DMS114 treated with DMSO at 0.1 percent for 48 hours (cell line): ENCODE results near the gene RCN1.
"Not testable (repeated sequence)": the region's sequence is repeated elsewhere in the genome, so short reads cannot be mapped to it uniquely, and the experiment has no call there.

Source experiments
- DNase-seq: peaks from one replicate; lab custom pipeline; 2025; ENCODE audit not compliant: unreplicated experiment; lab: John Stamatoyannopoulos, UW

Gene RCN1

DNA sequence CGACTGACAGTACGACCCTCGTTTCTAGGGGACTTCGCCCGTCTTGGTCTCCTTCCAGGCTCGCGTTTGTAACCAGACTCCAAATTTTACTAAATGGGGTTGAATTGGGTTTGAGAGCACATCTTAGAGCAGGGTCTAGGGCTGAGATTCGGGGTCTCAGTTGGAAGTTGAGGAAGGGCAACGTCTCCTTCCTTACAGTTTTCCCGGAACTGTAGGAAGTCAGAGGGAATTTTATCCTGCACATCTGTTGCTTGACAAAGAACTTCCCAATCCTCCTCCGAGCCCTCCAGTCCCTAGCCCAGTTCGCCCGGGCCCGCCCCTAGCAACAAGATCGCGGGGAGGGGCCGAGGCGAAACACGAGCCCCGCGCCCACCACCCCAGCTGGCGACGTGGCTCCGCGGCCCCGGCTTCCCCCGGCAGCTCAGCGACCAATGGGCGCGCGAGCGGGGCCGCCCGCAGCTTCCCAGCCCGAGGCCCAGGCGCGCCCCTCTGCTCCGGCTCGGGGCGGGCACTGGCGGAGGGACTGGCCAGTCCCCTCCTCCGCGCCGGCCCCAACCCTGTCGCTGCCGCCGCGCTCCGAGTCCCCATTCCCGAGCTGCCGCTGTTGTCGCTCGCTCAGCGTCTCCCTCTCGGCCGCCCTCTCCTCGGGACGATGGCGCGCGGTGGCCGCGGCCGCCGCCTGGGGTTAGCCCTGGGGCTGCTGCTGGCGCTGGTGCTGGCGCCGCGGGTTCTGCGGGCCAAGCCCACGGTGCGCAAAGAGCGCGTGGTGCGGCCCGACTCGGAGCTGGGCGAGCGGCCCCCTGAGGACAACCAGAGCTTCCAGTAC lies at the start of gene RCN1:
Gene RCN1 (plus strand): TSS at position 530 of the 826 bp plus-strand sequence. CDS start 123 bp downstream, at position 653.
- peak; percentile 96 for DNase-seq

DNA sequence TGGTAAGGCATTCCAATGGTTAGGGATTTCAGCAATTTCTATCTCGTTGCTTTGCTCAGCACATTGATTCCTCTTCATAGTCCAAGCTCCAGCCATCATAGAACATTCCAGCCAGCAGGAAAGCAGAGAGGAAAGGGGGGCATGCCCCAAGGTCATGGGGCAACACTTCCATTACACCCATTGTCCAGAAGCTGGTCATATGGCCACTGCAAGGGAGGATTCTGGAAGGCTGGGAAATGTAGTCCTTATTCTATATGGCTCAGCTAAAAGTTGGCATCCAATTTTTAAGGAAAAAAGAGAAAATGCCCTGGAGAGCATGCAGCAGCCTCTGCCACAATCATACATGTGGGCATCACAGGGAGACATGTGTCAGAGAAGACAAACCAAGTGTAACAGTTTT lies 47.1 kb upstream of the RCN1 start:
- DNase-seq: no peak

DNA sequence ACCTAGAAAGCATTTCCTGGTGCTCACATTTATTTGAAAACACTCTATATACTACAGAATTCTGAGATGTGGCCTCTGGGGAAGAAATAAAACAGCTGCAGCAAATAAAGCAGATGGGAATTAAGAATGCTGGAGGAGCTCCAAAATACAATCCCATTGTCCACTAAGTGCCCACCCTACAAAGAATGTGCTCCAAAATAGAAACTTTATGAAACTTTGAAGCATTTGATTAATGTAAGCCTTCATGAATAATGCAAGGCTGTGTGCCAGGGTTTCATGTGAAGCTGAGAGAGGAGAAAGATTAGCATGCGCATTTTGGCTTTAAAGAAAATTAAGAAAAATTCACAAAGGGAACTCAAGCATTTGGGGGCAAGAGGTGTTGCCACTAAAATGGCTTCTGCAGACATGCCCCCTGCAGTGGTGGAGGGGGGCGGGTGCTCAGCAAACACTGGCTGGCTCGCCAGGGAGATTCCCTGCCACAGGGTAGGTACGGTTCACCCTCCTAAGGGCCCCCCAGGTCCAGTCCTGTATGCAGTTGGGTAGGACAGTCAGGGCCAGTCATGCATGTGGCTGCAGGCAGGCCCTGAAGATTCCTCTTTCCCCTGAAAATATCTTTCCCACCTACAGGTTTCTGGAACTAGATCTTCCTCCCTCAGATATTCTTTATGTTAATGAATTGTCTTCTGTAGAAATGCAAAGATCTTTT lies 46.6 kb upstream of the RCN1 start:
- no peak for DNase-seq

- DNase-seq: no peak
Measured at GRCh38 chr11:32045456-32045855, 45.4 kb upstream of the RCN1 start.

DNA sequence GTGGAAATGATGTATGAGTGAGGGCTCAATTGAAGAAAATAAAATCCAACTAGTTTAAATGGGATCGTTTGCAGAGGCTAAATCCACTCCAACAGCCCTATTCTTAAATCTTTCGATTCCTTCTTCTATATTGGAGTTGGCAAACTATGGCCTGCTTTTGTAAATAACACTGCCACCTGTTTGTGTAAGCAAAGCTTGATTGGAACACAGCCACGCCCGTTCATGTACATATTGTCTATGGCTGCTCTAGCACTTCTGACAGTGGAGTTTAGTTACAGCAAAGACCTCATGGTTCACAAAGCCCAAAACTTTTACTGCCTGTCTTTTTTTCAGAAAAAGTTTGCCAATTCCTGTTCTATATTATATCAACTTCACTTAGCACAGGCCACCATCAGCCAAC lies 40.6 kb upstream of the RCN1 start:
- no peak for DNase-seq

- DNase-seq: peak; percentile 93
Measured at GRCh38 chr11:32052215-32052614, 38.7 kb upstream of the RCN1 start.

DNA sequence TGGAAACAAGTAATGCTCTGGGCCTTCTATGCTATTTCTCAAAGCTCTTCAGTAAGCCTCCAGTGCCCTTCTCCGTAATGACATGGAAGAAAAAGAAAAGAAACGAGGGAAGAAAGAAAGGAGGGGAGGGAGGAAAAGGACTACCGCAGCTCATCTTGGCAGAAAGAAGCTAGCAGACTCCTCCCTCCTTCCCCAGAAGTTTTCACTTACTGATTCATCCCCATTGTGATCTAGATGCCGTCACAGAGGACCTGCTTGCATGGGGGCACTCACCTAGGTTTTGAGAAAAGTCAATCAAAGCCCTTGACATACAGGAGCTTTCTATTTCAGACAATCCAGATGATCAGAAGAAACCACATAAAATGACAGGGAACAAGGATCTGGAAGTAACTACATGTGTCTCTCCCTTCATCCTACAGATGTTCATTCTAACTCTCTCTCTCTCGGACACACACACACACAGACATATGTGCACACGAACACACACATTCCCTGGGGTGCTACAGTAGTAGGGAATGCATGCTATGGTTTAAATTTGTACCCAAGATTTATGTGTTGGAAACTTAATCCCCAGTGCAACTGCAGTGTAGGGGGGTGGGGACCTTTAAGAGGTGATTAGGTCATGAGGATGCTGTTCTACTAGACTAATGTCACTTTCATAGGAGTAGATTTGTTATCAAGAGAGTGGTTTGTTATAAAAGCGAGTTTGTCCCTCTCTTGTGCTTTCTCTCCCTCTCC lies 37.6 kb upstream of the RCN1 start:
- DNase-seq: no peak

- no peak for DNase-seq
Measured at GRCh38 chr11:32055861-32056260, 35.0 kb upstream of the RCN1 start.

DNA sequence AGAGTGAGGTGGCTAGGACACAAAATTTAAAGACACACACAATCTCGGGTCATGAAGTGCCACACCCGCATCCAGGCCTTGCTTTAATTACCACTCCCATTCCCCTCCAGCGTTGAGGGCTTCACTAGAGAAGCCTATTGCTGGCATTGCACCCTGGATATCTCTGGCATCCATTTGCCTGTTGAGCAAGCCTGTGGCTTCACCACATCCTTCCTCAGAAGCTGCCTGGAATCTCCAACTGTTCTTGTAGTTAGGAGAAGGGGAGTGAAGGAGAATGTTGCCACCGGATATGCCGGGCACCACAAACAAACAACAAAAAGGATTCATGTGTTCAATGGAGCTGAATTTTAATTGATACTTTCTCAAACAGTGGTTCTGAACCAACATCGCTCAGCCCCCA lies 34.4 kb upstream of the RCN1 start:
- no peak for DNase-seq

- no peak for DNase-seq
Measured at GRCh38 chr11:32059686-32060462, 31.0 kb upstream of the RCN1 start.

DNA sequence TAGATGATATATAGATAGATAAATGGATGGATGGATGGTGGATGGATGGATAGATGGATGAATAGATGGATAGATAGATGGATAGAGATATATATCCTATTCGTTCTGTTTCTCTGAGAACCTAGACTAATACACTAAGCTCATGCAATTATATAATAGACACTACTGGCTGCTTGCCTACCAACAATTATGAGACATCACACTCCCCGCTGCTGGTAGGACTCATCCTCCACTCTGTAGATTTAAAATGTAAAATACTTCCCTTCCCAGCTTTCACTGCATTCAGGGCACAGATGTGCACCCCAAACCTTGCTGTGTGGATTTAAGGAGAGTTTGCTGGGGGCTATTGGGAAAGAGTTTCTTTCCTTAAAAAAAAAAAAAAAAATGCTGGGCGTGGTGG lies 28.3 kb upstream of the RCN1 start:
- no peak for DNase-seq

- not testable (repeated sequence) for DNase-seq
Measured at GRCh38 chr11:32063031-32063430, 27.8 kb upstream of the RCN1 start.

GRCh38 chr11:32065865-32066629 lies 24.8 kb upstream of the RCN1 start:
- DNase-seq: no peak

GRCh38 chr11:32068134-32068870 lies 22.6 kb upstream of the RCN1 start:
- no peak for DNase-seq

DNA sequence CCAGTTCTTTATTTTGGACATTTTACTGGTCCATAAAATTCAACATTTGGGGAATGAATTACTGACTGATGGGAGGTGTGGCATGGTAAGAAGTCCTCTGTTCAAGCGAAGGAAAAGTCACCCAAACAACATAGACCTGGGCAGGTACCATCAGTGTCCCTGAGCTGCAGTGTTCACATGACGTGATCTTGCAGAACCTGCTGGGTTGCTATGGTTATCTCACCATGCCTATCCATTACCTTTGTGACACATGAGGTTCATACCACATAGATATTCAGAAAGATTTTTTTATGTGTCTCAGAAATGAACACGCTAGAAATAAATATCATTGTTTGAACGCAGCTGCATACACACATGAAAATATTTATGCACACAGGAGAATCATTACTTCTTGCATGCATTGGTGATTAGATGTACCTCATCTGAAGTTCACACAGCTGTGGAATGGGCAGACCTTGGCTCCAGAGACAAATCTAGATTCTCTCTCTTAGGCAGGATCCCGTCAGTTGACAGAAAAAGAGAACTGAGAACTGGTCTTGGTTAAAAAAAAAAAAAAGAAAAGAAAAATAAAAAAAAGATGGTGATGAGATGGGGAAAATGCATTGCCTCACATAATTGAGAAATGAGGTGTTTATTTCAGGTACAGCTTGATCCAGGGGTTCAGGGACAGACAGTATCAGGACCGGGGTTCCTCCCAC lies 21.4 kb upstream of the RCN1 start:
- DNase-seq: no peak

DNA sequence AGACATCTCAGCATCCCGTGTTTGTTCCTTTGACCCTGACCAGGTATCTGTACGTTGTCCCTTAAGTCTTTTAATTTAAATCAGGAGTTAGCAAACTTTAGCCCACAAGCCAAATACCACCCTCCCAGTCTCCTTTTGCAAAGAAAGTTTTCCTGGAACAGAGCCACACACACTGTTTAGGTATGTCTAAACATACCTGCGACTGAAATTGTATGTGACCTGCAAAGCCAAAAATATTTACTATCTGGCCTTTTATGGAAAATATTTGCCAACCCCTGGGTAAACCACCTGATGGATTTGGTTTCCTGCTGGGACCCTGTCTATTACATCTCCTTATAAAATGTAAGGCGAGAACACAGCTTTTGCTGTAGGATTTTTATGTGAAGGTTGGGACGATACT lies 20.2 kb upstream of the RCN1 start:
- DNase-seq: no peak

DNA sequence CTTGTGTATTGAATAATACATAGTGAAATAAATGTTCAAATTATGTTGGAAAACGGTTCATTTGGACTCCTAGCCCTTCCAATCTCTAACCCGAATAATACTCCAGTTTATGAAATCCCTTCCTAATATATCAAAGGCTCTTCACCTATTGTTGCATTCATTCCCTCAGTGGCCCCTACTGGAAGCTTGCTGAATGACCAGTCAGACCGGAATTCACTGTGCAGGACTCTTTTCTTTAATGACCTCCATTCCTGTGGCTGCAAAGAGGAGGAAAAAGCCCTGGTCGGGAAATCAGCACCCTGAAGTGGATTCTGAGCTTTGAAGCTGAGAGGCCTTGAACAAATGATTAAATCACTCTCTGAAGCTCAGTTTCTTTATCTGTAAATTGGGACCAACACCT lies 19.1 kb upstream of the RCN1 start:
- DNase-seq: peak; percentile 91

GRCh38 chr11:32072872-32073643 lies 17.8 kb upstream of the RCN1 start:
- no peak for DNase-seq
